GM12878 (cell line): Measurements from ENCODE around the gene DHDDS. TPM values are rescaled to one million over a fixed set of nuclear protein-coding genes. Genes with fewer than 3 reads are reported as not detected.
A peak's percentile ranks its signal among the peaks of the same experiment; 100 is the strongest.

Experiments
- BMI1 ChIP-seq: fragments of 450-650 bp; IDR thresholded peaks from 2 replicates; pipeline ENCODE4 v1.6.1; 2016; ENCODE audit warnings: mild to moderate bottlenecking, moderate library complexity, borderline replicate concordance
- EGR1 ChIP-seq, 2 experiments: IDR thresholded peaks; 1 replicate in 1 of 2; 2 replicates in 1 of 2; pipeline ENCODE4 v1.6.1; 2011 to 2012; ENCODE audit warnings: low read depth in 2 of 2, low read length in 2 of 2, borderline replicate concordance in 1 of 2, mild to moderate bottlenecking in 1 of 2, moderate library complexity in 1 of 2
- HCFC1 ChIP-seq: fragments of 150-350 bp; IDR thresholded peaks from 2 replicates; pipeline ENCODE4 v1.6.1; 2014; ENCODE audit warnings: low read length
- IRF3 ChIP-seq: fragments of 450-650 bp; IDR thresholded peaks from 2 replicates; pipeline ENCODE4 v1.6.1; 2014; ENCODE audit warnings: mild to moderate bottlenecking
- MEF2B ChIP-seq: fragments of 450-650 bp; IDR thresholded peaks from 2 replicates; pipeline ENCODE4 v1.6.1; 2018; ENCODE audit warnings: mild to moderate bottlenecking, moderate library complexity; ENCODE audit not compliant: partially characterized antibody, poor library complexity, severe bottlenecking
- MXI1 ChIP-seq: fragments of 150-350 bp; IDR thresholded peaks from 2 replicates; pipeline ENCODE4 v1.6.1; 2011; ENCODE audit warnings: low read depth, mild to moderate bottlenecking, inconsistent platforms, low read length, improper control_type of control experiment
- NR2C2 ChIP-seq: IDR thresholded peaks from 2 replicates; pipeline ENCODE4 v1.6.1; 2011; ENCODE audit warnings: borderline replicate concordance, low read depth; ENCODE audit not compliant: control insufficient read depth, insufficient read length
- RCOR1 ChIP-seq: conservative IDR thresholded peaks from 2 replicates; pipeline ENCODE4 v1.6.1; 2012; ENCODE audit warnings: low read depth, low read length, improper control_type of control experiment
- RUNX3 ChIP-seq: IDR thresholded peaks from 2 replicates; pipeline ENCODE4 v1.6.1; 2012; ENCODE audit warnings: low read length, inconsistent platforms
- SP1 ChIP-seq: IDR thresholded peaks from one replicate; pipeline ENCODE4 v1.6.1; 2011; ENCODE audit warnings: low read depth, low read length
- SREBF2 ChIP-seq: IDR thresholded peaks from 2 replicates; pipeline ENCODE4 v1.6.1; 2012; ENCODE audit warnings: mild to moderate bottlenecking, low read length
- STAT1 ChIP-seq: fragments of 450-650 bp; conservative IDR thresholded peaks from 2 replicates; pipeline ENCODE4 v1.6.1; 2014; ENCODE audit warnings: antibody characterized with exemption, mild to moderate bottlenecking
- ZBTB40 ChIP-seq: fragments of 450-650 bp; IDR thresholded peaks from 2 replicates; pipeline ENCODE4 v1.6.1; 2016; ENCODE audit warnings: mild to moderate bottlenecking, moderate library complexity, borderline replicate concordance
- ZNF207 ChIP-seq: fragments of 450-650 bp; IDR thresholded peaks from 2 replicates; pipeline ENCODE4 v1.6.1; 2014; ENCODE audit warnings: antibody characterized with exemption, mild to moderate bottlenecking, borderline replicate concordance
- ZNF592 ChIP-seq: fragments of 450-650 bp; IDR thresholded peaks from 2 replicates; pipeline ENCODE4 v1.6.1; 2017; ENCODE audit warnings: mild to moderate bottlenecking, moderate library complexity
- polyA plus RNA-seq, 11 experiments: library from polyadenylated mRNA; depleted of rRNA in 4 of 11; unstranded in 6 of 11; stranded (reverse) in 5 of 11; fragments of >200 nt; fragmentation: Nextera tagmentation in 4 of 11; fragmentation: Illumina TruSeq in 1 of 11; extraction: Ambion mirVana in 4 of 11; extraction: Trizol in 1 of 11; gene quantifications; 1 replicate in 1 of 11; 2 replicates in 10 of 11; pipeline versions ENCODE4 v1.2.1 to v1.2.3, GENCODE V29; 2011 to 2016; ENCODE audit warnings: inconsistent platforms in 2 of 11, missing spikeins in 2 of 11, low read depth in 1 of 11
- total RNA-seq, 4 experiments: library from RNA; depleted of rRNA in 3 of 4; stranded (reverse); fragments of >200 nt in 3 of 4; fragmentation: Illumina TruSeq in 1 of 4; extraction: Trizol in 1 of 4; gene quantifications; 2 replicates each; pipeline versions ENCODE4 v1.2.1 to v1.2.3, GENCODE V29; 2013 to 2021
- TF ChIP-seq, protein P1 (sequence below): fragments of 450-650 bp; IDR thresholded peaks from 2 replicates; pipeline ENCODE4 v1.6.1; 2016; ENCODE audit warnings: mild to moderate bottlenecking

DHDDS gene
- total and polyA plus RNA-seq, 10 of the 15 experiments (the other 5 are each of a cell fraction or from before 2014, with no cell fraction given), result 22.7 to 47.5 (median 36.4) TPM

DNA sequence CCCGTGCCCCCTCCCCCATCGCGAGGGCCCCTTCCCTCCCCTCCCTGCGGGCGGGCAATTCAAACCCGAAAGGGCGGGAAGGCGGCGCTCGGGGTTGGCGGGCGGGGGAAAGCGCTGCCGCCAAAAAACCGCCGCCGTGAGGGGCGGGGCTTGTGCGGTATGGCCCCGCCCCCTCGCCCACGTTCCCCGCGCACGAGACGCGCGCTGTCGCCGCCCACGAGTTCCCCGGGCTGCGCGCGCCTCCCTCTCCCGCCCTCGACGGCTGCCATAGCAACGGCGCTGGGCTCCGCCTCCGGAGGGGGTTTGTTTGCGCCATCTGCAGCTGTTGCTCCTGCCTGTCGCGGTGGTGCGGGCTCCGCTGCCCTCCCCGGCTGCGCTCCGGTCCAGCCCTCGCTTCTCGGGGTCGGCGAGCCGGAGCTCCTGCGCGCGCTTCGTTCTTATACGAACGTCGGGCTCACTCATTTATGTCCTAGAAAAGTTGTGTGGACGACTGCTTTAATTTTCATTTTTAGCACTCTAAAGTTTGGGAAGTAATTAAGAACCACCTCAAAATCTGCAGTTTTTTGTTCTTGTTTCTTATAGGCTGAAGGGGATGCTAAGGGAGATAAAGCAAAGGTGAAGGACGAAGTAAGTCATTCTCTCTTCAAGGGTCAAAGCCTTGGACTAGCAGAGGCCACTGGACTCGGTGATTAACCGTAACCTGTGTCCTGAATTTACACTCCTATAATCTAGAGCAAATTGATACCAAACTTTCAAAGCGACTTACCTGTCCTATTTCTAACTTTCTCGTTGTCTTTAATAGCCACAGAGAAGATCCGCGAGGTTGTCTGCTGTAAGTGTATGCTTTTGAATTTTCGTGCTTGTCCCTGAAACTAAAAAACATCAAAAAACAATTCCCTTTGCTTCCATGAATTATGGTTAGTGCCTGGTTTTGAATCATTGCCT lies 41.1 kb downstream of the DHDDS start (continued):
- TF ChIP-seq ZNF592, result no peak
- TF ChIP-seq IRF3, result no peak
- TF ChIP-seq MXI1, result peak; percentile 94
- peak; percentile 54 for TF ChIP-seq RUNX3
- no peak for TF ChIP-seq NR2C2
- TF ChIP-seq ZBTB40, result no peak
- peak; percentile 29 to 98 for TF ChIP-seq EGR1 (IDR thresholded peaks at IDR 0.05; ENCODE audit: borderline replicate concordance in 1 of 2, low read depth in 2 of 2, low read length in 2 of 2)
- TF ChIP-seq, protein P1, sequence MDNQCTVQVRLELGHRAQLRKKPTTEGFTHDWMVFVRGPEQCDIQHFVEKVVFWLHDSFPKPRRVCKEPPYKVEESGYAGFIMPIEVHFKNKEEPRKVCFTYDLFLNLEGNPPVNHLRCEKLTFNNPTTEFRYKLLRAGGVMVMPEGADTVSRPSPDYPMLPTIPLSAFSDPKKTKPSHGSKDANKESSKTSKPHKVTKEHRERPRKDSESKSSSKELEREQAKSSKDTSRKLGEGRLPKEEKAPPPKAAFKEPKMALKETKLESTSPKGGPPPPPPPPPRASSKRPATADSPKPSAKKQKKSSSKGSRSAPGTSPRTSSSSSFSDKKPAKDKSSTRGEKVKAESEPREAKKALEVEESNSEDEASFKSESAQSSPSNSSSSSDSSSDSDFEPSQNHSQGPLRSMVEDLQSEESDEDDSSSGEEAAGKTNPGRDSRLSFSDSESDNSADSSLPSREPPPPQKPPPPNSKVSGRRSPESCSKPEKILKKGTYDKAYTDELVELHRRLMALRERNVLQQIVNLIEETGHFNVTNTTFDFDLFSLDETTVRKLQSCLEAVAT, result peak; percentile 63; the same call in 1 of the 2 replicates
- TF ChIP-seq SP1, result peak; percentile 70
- TF ChIP-seq RCOR1, result no peak
- peak; percentile 96 for TF ChIP-seq BMI1
- peak; percentile 43; the same call in 1 of the 2 replicates for TF ChIP-seq HCFC1
- no peak for TF ChIP-seq SREBF2
- peak; percentile 42; the same call in 1 of the 2 replicates for TF ChIP-seq ZNF207
- TF ChIP-seq STAT1, result no peak
- TF ChIP-seq MEF2B, result peak; percentile 32
